Neuronal stem cell (in vitro differentiated cells): Measurements from ENCODE around the gene LRRTM3.

Experiments used
- DNase-seq: peaks from one replicate; pipeline ENCODE4 v3.0.0-alpha.2; 2013; ENCODE audit warnings: low spot score
- H2AFZ ChIP-seq: one replicate; pipeline ENCODE4 v1.6.1; 2013; ENCODE audit warnings: mild to moderate bottlenecking, low read length, inconsistent platforms
- H2AK5ac ChIP-seq: 2 replicates; pipeline ENCODE4 v1.6.1; 2013; ENCODE audit warnings: low read depth, mild to moderate bottlenecking, inconsistent platforms, low read length, moderate library complexity, mixed read lengths
- H2BK120ac ChIP-seq: 2 replicates; pipeline ENCODE4 v1.6.1; 2013; ENCODE audit warnings: low read depth, mild to moderate bottlenecking, inconsistent platforms, low read length, moderate library complexity, mixed read lengths
- H2BK12ac ChIP-seq: one replicate; pipeline ENCODE4 v1.6.1; 2013; ENCODE audit warnings: low read length, inconsistent platforms
- H2BK15ac ChIP-seq: 2 replicates; pipeline ENCODE4 v1.6.1; 2013; ENCODE audit warnings: mild to moderate bottlenecking, low read length, inconsistent platforms, mixed read lengths
- H2BK5ac ChIP-seq: one replicate; pipeline ENCODE4 v1.6.1; 2013; ENCODE audit warnings: inconsistent platforms, mild to moderate bottlenecking, low read length, moderate library complexity
- H3K14ac ChIP-seq: one replicate; pipeline ENCODE4 v1.6.1; 2013; ENCODE audit warnings: low read length, inconsistent platforms
- H3K18ac ChIP-seq: 2 replicates; pipeline ENCODE4 v1.6.1; 2013; ENCODE audit warnings: low read length, inconsistent platforms
- H3K23ac ChIP-seq: 2 replicates; pipeline ENCODE4 v1.6.1; 2013; ENCODE audit warnings: low read depth, mild to moderate bottlenecking, mixed read lengths, low read length, inconsistent platforms; ENCODE audit not compliant: poor library complexity
- H3K27ac ChIP-seq: replicated peaks from 3 replicates; pipeline ENCODE4 v1.5.1; 2013; ENCODE audit warnings: low read length, inconsistent platforms
- H3K27me3 ChIP-seq, 3 experiments: 2 replicates each; pipeline ENCODE4 v1.6.1; 2013; ENCODE audit warnings: low read length in 3 of 3, mild to moderate bottlenecking in 2 of 3, inconsistent platforms in 1 of 3, low read depth in 1 of 3, mixed read lengths in 1 of 3, moderate library complexity in 1 of 3; ENCODE audit not compliant: control insufficient read depth in 3 of 3, insufficient read depth in 3 of 3
- H3K36me3 ChIP-seq, 2 donors: replicated peaks in 1 of 2; 2 replicates each; pipeline ENCODE4 v1.6.1; 2013; ENCODE audit warnings: low read length in 2 of 2; ENCODE audit not compliant: control insufficient read depth in 2 of 2, insufficient read depth in 2 of 2
- H3K4ac ChIP-seq: 2 replicates; pipeline ENCODE4 v1.6.1; 2013; ENCODE audit warnings: inconsistent platforms, mild to moderate bottlenecking, low read length, moderate library complexity
- H3K4me1 ChIP-seq, 2 donors: 1 replicate in 1 of 2; 2 replicates in 1 of 2; pipeline ENCODE4 v1.6.1; 2013; ENCODE audit warnings: low read length in 2 of 2, low read depth in 1 of 2; ENCODE audit not compliant: control insufficient read depth in 2 of 2, insufficient read depth in 1 of 2
- H3K4me2 ChIP-seq: one replicate; pipeline ENCODE4 v1.6.1; 2013; ENCODE audit warnings: mild to moderate bottlenecking, low read length, inconsistent platforms; ENCODE audit not compliant: insufficient read depth, poor library complexity, severe bottlenecking
- H3K4me3 ChIP-seq, 2 donors: 2 replicates each; pipeline ENCODE4 v1.5.1; 2013; ENCODE audit warnings: low read length in 2 of 2, mild to moderate bottlenecking in 2 of 2, inconsistent platforms in 1 of 2, moderate library complexity in 1 of 2
- H3K79me1 ChIP-seq: one replicate; pipeline ENCODE4 v1.6.1; 2013; ENCODE audit warnings: low read depth, mild to moderate bottlenecking, inconsistent platforms, low read length, moderate library complexity
- H3K9ac ChIP-seq: one replicate; pipeline ENCODE4 v1.6.1; 2013; ENCODE audit warnings: mild to moderate bottlenecking, low read depth, low read length, inconsistent platforms; ENCODE audit not compliant: poor library complexity
- H3K9me3 ChIP-seq, 2 donors: replicated peaks in 1 of 2; 2 replicates each; pipeline versions ENCODE3 to v1.6.1; 2013; ENCODE audit warnings: low read length in 2 of 2, mild to moderate bottlenecking in 2 of 2, inconsistent platforms in 1 of 2, low read depth in 1 of 2, mixed read lengths in 1 of 2, moderate library complexity in 1 of 2; ENCODE audit not compliant: control insufficient read depth in 2 of 2, insufficient read depth in 1 of 2
- H4K8ac ChIP-seq: one replicate; pipeline ENCODE4 v1.6.1; 2013; ENCODE audit warnings: low read depth, mild to moderate bottlenecking, inconsistent platforms, low read length, moderate library complexity
- H4K91ac ChIP-seq: one replicate; pipeline ENCODE4 v1.6.1; 2013; ENCODE audit warnings: low read length, low read depth, mild to moderate bottlenecking, inconsistent platforms; ENCODE audit not compliant: poor library complexity
- whole genome bisulfite sequencing, 2 donors: extraction: QIAGEN DNeasy Blood & Tissue Kit; methylation state at CpG; one replicate each; pipeline ENCODE4 v1.1.7; 2013; ENCODE audit warnings: missing lambda C conversion rate in 2 of 2, mixed read lengths in 1 of 2; ENCODE audit not compliant: insufficient read length in 2 of 2, insufficient replicate concordance in 1 of 2; ENCODE audit errors: extremely low coverage in 2 of 2; 5-methylcytosine and 5-hydroxymethylcytosine counted together

The LRRTM3 gene

DNA sequence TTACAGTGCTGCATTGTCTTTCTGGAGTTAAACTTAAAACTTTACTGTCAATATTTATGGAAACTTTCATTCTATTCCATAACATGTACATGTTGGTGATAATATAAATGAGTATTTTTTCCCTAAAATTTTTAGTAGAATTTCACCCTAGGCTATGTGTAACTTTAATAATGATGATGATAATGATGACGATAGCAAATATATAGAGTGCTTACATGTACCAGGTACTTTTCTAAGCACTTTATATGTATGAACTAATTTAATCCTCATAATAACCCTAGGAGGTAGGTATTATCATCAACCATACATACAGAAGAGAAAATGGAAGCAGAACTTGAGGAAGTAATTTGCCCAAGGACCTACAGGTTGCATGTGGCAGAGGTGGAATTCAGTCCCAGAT lies 85.6 kb downstream of the LRRTM3 start:
- no peak overlapping the region for H3K23ac ChIP-seq
- H2BK120ac ChIP-seq, result no peak overlapping the region
- no peak overlapping the region for H3K4ac ChIP-seq
- no peak for DNase-seq
- H2AK5ac ChIP-seq, result no peak overlapping the region
- H3K27ac ChIP-seq, result no peak overlapping the region
- H3K14ac ChIP-seq, result no peak overlapping the region
- no peaks in the 10 kb centered on the region for H3K79me1 ChIP-seq
- H3K18ac ChIP-seq, result no peak overlapping the region
- no peaks in the 10 kb centered on the region for H3K36me3 ChIP-seq
- no peaks in the 10 kb centered on the region for H3K27me3 ChIP-seq
- no peak overlapping the region for H2BK5ac ChIP-seq
- H3K4me3 ChIP-seq, result no peak overlapping the region
- H2BK12ac ChIP-seq, result no peak overlapping the region
- no peak overlapping the region for H4K91ac ChIP-seq
- H3K4me2 ChIP-seq, result no peak overlapping the region
- peaks cover 0 to 9% of the 10 kb centered on the region in 2 donors for H3K9me3 ChIP-seq
- no peak overlapping the region for H4K8ac ChIP-seq
- H2AFZ ChIP-seq, result no peak overlapping the region
- H3K9ac ChIP-seq, result no peak overlapping the region
- WGBS, 2 donors, result no CpG with 5 or more reads among the region's 1 CpG
- H3K4me1 ChIP-seq, result no peaks in the 10 kb centered on the region
- no peak overlapping the region for H2BK15ac ChIP-seq

DNA sequence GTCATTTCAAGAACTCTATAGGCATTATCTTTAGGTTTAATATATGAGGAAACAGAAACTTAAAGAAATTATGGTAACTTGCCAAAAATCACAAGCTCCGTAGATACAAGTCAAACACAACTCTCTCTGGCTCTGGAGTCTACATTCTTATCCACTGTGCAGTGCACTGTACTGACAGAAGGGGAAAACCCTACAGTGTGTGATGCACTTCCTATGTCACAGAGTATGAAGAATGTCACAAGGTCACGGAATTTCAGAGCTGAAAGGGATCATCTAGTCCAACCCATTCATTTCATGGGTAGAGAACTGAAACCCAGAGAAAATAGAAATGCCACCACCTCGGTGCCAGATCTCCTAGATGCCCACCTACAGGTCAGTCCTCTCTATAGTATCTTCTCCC lies 86.1 kb downstream of the LRRTM3 start:
- H3K79me1 ChIP-seq, result no peaks in the 10 kb centered on the region
- no peak overlapping the region for H3K27ac ChIP-seq

DNA sequence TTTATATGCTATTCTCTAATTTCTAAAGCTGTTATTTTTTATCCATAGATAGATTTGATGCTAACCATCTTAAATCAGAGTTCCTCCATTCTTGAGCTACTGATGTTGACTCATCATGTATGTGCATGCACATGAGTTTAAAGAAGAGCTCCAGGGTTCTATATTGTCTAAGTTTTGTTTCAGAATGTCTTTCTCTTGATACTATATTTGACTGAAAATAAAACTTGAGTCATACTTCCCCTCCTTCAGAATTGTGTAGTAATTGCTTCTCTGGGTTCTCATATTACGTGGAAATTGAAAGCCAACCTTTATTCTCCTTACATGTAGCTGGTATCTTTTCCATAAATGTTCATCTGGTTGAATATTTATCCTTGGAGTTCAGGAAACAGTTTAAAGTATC lies 89.4 kb downstream of the LRRTM3 start:
- no peak overlapping the region for H3K4ac ChIP-seq
- no peak overlapping the region for H3K9ac ChIP-seq
- H3K23ac ChIP-seq, result no peak overlapping the region
- no peaks in the 10 kb centered on the region for H3K4me1 ChIP-seq
- DNase-seq, result no peak
- WGBS, 2 donors, result no CpG with 5 or more reads among the region's 1 CpG
- no peak overlapping the region for H3K14ac ChIP-seq
- no peak overlapping the region for H4K91ac ChIP-seq
- H3K4me3 ChIP-seq, result no peak overlapping the region
- H3K18ac ChIP-seq, result no peak overlapping the region
- no peak overlapping the region for H2BK5ac ChIP-seq
- H2AK5ac ChIP-seq, result no peak overlapping the region
- H3K4me2 ChIP-seq, result no peak overlapping the region
- H3K79me1 ChIP-seq, result no peaks in the 10 kb centered on the region
- no peak overlapping the region for H4K8ac ChIP-seq
- no peaks in the 10 kb centered on the region for H3K36me3 ChIP-seq
- peaks cover 0 to 5% of the 10 kb centered on the region in 2 donors for H3K9me3 ChIP-seq
- H3K27ac ChIP-seq, result no peak overlapping the region
- H2BK15ac ChIP-seq, result no peak overlapping the region
- no peaks in the 10 kb centered on the region for H3K27me3 ChIP-seq
- H2AFZ ChIP-seq, result no peak overlapping the region
- no peak overlapping the region for H2BK12ac ChIP-seq
- no peak overlapping the region for H2BK120ac ChIP-seq

More for the DNA sequence above, 86.1 kb downstream of the LRRTM3 start:
- no peak overlapping the region for H3K4me2 ChIP-seq
- H3K18ac ChIP-seq, result no peak overlapping the region
- H2BK120ac ChIP-seq, result no peak overlapping the region
- H3K9ac ChIP-seq, result no peak overlapping the region
- no peak overlapping the region for H3K23ac ChIP-seq
- peaks cover 0 to 9% of the 10 kb centered on the region in 2 donors for H3K9me3 ChIP-seq
- no peak overlapping the region for H4K91ac ChIP-seq
- no peaks in the 10 kb centered on the region for H3K36me3 ChIP-seq
- no peak overlapping the region for H3K14ac ChIP-seq
- no peak overlapping the region for H2BK12ac ChIP-seq
- H3K27me3 ChIP-seq, result no peaks in the 10 kb centered on the region
- H3K4ac ChIP-seq, result no peak overlapping the region
- H2BK5ac ChIP-seq, result no peak overlapping the region
- no peak for DNase-seq
- no CpG with 5 or more reads among the region's 3 CpGs for WGBS, 2 donors
- no peak overlapping the region for H3K4me3 ChIP-seq
- H2BK15ac ChIP-seq, result no peak overlapping the region
- H2AK5ac ChIP-seq, result no peak overlapping the region
- H3K4me1 ChIP-seq, result no peaks in the 10 kb centered on the region
- H2AFZ ChIP-seq, result no peak overlapping the region
- H4K8ac ChIP-seq, result no peak overlapping the region

DNA sequence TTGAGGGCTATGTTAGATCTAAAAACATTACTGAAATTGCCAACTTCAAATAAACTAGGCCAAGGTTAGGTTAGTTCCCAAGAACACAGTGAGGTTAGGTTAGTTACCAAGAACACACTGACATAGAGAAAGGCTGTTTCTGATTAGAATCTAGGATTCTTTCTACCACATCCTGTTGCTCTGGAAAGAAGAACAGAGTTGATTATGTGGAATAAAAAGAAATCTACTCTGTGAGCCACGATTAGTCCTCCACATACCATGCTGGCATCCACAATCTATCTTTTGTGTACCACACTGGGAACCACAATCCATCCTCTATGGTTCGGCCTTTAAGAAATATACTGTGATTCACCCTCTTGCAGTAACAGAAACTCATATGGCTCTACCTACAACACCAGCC lies 91.4 kb downstream of the LRRTM3 start:
- no peak for DNase-seq
- Histone ChIP-seq H3K9me3 (peaks cover 0 to 5% of the 10 kb centered on the region in 2 donors), H3K18ac (no peak overlapping the region), H2AFZ (no peak overlapping the region), H3K4me2 (no peak overlapping the region), H3K4me1 (peaks cover 0 to 7% of the 10 kb centered on the region in 2 donors), H3K27ac (no peak overlapping the region), H3K27me3 (no peaks in the 10 kb centered on the region), H3K4ac (no peak overlapping the region), H2BK5ac (no peak overlapping the region), H2BK120ac (no peak overlapping the region), H4K91ac (no peak overlapping the region), H3K4me3 (no peak overlapping the region), H3K14ac (no peak overlapping the region), H3K79me1 (no peaks in the 10 kb centered on the region), H3K36me3 (no peaks in the 10 kb centered on the region), H2BK12ac (no peak overlapping the region), H2BK15ac (no peak overlapping the region), H2AK5ac (no peak overlapping the region), H3K9ac (no peak overlapping the region), H4K8ac (no peak overlapping the region), H3K23ac (no peak overlapping the region)
- WGBS, 2 donors, result no CpG with 5 or more reads among the region's 2 CpGs
